Activated B cell treated with CpG ODN at 0.5 μM for 24 hours (primary cell): ENCODE data around the gene GLB1L. TPM values are rescaled to one million over a fixed set of nuclear protein-coding genes. Genes with fewer than 3 reads are reported as not detected.

ENCODE experiments used
- ATAC-seq: fragments of 200-7000 bp; cut with Tn5 transposase; one replicate; pipeline ENCODE4 v1.10.0; 2021; ENCODE audit warnings: low read depth, mild to moderate bottlenecking, moderate library complexity
- CTCF ChIA-PET: fragments of 350-600 bp; sonication (Branson Sonifier 250); formaldehyde crosslinking; loops from one replicate; lab custom pipeline; 2021; ENCODE audit warnings: antibody characterized with exemption; lab: Charles Lee
- POLR2A ChIA-PET: fragments of 350-600 bp; sonication (Branson Sonifier 250); formaldehyde crosslinking; loops from one replicate; lab custom pipeline; 2021; ENCODE audit warnings: antibody characterized with exemption; lab: Charles Lee
- DNase-seq: peaks from one replicate; pipeline ENCODE4 v3.0.0; 2022
- H3K27ac Mint-ChIP-seq: one replicate; pipeline ENCODE4 v1.8.0; 2020; ENCODE audit warnings: mixed read lengths
- H3K27me3 Mint-ChIP-seq: one replicate; pipeline ENCODE4 v1.8.0; 2021; ENCODE audit warnings: mixed read lengths
- H3K36me3 Mint-ChIP-seq: one replicate; pipeline ENCODE4 v1.8.0; 2021; ENCODE audit warnings: low read depth, mixed read lengths
- H3K4me1 Mint-ChIP-seq: one replicate; pipeline ENCODE4 v1.8.0; 2021; ENCODE audit warnings: mixed read lengths
- H3K4me3 Mint-ChIP-seq: one replicate; pipeline ENCODE4 v1.8.0; 2020; ENCODE audit warnings: mild to moderate bottlenecking, mixed read lengths
- H3K9me3 Mint-ChIP-seq: one replicate; pipeline ENCODE4 v1.8.0; 2020; ENCODE audit warnings: mixed read lengths
- intact Hi-C: fragments of 100-400 bp; cut with micrococcal nuclease; formaldehyde crosslinking; loops from one replicate; pipeline ENCODE4 v1.15.1; 2024
- total RNA-seq: library from RNA; stranded (reverse); gene quantifications from 2 replicates; pipeline ENCODE4 v1.2.3, GENCODE V29; 2022
- TF ChIP-seq, protein P1 (sequence below): fragments of 200-600 bp; IDR thresholded peaks from one replicate; pipeline ENCODE4 v1.8.0; 2022; ENCODE audit warnings: antibody characterized with exemption, mild to moderate bottlenecking

The GLB1L gene
- total RNA-seq, 1 donor from 2014 or later: 4.5 TPM

DNA sequence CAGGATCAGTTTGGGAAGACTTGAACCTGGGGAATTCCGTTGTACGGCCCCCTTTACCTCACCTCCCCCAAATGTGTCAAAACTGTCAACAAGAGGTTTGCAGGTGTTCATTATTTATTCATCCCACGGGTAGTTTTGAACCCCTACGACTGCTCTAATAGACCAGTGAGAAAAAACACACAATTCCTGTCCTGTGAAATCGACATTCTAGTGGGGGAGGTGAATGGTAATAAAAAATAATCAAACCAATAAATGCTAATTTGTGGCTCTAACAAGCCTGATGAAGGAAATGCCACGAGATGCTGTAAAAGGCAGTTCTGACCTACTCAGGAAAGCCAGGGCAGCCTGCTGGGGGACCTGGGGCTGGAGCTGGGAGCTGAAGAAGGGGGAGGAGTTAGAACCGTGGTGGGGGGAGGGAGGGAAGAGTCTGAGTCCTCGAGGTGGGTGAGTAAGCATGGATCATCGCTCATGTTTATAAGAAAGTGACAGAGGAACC is 33.5 kb upstream of the GLB1L start:
- ChIA-PET POLR2A (interaction anchor here (0.6 to 8.0 kb wide), 22 partner anchors 17 to 1921 kb away, joined by 3 to 260 read pairs (median 8); partner anchors contain the start of genes ABCB6, ANKZF1, ATG9A and CNPPD1), CTCF (interaction anchor here (0.6 to 11.9 kb wide), 14 partner anchors 15 to 249 kb away, joined by 3 to 155 read pairs (median 5); partner anchors contain the start of genes ANKZF1, ATG9A, CNPPD1 and DNPEP)
- ATAC-seq: no peak
- DNase-seq: no peak
- Mint-ChIP-seq H3K9me3 (no peaks in the 10 kb centered on the region), H3K27ac (peak overlapping the region; percentile 97), H3K27me3 (no peaks in the 10 kb centered on the region), H3K4me3 (peak overlapping the region; percentile 89), H3K4me1 (peaks cover 51% of the 10 kb centered on the region), H3K36me3 (peaks cover 38% of the 10 kb centered on the region)
- intact Hi-C loops: loop anchor here (1.0 to 5.0 kb wide), 16 partner anchors 16 to 882 kb away; partner anchors contain the start of genes ANKZF1, ATG9A, CHPF and GLB1L
- TF ChIP-seq, protein P1, sequence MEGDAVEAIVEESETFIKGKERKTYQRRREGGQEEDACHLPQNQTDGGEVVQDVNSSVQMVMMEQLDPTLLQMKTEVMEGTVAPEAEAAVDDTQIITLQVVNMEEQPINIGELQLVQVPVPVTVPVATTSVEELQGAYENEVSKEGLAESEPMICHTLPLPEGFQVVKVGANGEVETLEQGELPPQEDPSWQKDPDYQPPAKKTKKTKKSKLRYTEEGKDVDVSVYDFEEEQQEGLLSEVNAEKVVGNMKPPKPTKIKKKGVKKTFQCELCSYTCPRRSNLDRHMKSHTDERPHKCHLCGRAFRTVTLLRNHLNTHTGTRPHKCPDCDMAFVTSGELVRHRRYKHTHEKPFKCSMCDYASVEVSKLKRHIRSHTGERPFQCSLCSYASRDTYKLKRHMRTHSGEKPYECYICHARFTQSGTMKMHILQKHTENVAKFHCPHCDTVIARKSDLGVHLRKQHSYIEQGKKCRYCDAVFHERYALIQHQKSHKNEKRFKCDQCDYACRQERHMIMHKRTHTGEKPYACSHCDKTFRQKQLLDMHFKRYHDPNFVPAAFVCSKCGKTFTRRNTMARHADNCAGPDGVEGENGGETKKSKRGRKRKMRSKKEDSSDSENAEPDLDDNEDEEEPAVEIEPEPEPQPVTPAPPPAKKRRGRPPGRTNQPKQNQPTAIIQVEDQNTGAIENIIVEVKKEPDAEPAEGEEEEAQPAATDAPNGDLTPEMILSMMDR: no peak

DNA sequence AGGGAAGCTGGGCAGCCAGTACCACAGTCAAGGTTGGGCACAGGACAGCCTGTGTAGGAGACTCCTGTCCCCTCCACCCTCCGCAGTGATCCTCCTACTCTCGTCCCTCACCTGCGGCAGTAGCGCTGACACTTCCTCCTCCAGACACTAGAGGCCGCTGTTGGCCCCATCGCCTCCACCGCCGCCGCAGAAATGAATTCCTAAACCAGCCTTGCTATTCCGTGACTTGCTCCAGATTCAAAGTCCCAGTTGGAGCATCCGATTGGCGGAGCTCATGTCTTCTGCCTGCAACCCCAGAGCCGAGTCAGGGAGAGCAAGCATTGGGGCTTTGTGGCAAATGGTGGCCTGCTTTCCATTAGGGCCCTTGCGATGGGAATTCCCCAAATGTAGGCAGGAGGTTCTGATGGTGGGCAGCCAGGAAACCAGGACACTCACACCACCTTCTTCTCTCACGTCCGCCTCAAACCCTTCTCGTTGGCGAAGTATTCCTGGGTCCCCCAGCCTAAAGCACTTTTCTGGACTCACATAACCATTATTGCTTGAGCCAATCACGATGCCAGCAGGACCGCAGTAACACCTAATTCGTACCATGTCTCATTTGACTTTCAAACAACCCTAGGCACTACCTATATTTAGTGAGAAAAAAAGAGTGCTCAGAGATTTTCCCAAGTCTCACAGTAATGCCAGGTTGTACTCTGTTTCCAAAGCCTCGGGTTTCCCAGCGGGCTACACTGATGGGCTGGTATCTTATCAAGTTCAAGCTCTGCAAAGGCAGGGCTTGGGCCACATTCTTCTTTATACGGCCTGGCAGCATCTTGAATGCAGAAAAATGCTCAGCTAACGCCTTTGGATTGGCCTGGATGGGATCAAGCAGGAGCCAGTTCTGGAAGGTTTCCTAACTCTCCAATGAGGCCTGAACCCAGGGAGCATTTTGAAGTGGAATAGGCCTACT is 32.7 kb upstream of the GLB1L start:
- Mint-ChIP-seq H3K27ac (peak overlapping the region; percentile 97), H3K27me3 (no peaks in the 10 kb centered on the region), H3K36me3 (peaks cover 31% of the 10 kb centered on the region), H3K4me1 (peaks cover 51% of the 10 kb centered on the region), H3K9me3 (no peaks in the 10 kb centered on the region), H3K4me3 (peak overlapping the region; percentile 89)
- ATAC-seq (peak; percentile 15), DNase-seq (peak; percentile 79)
- CTCF ChIA-PET: interaction anchor here (0.6 to 11.9 kb wide), 18 partner anchors 16 to 248 kb away, joined by 3 to 155 read pairs (median 6); partner anchors contain the start of genes ABCB6, ANKZF1, ATG9A and CNPPD1
- POLR2A ChIA-PET: interaction anchor here (0.6 to 8.0 kb wide), 18 partner anchors 9 to 620 kb away, joined by 3 to 260 read pairs (median 10); partner anchors contain the start of genes ABCB6, ANKZF1, ATG9A and CNPPD1
- TF ChIP-seq, protein P1: peak; percentile 62
- intact Hi-C loops: loop anchor here (2.0 to 5.0 kb wide), 2 partner anchors 264 to 567 kb away; partner anchors contain the start of genes CHPF, TMEM198 and TTLL4

DNA sequence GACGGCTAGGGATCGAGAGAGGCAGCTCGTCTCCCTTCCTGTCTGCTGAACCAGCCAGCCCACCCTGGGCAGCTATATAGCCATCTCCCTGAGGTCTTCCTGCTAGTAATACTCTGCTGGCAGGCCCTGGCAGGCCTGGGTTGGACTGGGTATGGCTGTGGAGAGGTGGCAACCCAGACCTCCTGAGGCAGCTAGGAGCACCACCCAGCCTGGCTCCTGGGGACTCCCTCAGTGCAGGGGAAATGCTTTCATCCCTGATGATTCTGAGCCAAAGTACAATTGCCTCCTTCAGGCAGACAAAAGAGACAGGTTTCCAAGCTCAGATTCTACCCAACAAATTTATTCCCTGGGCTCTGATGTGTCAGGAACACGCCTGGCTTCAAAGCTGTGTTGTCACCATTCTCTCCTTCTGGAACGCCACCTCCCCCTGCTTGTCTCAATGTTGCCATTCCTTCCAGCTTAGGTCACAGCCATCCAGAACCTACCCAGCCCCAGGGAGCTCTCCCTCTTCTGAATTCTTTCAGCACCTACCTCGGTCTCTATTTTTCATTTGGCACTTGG is 29.2 kb upstream of the GLB1L start:
- no peaks in the 10 kb centered on the region for H3K9me3 Mint-ChIP-seq
- TF ChIP-seq, protein P1: no peak
- no peak for DNase-seq
- H3K36me3 Mint-ChIP-seq: peaks cover 2% of the 10 kb centered on the region
- peaks cover 29% of the 10 kb centered on the region for H3K4me1 Mint-ChIP-seq
- no peaks in the 10 kb centered on the region for H3K27me3 Mint-ChIP-seq
- CTCF ChIA-PET: interaction anchor here (0.8 to 2.6 kb wide), 3 partner anchors 20 to 63 kb away, joined by 3 to 13 read pairs (median 3); no protein-coding TSS in a partner anchor
- intact Hi-C loops: no loop called here
- no peak overlapping the region for H3K4me3 Mint-ChIP-seq
- POLR2A ChIA-PET: interaction anchor here (0.6 to 7.7 kb wide), 4 partner anchors 15 to 27 kb away, joined by 5 to 182 read pairs (median 12); partner anchors contain the start of genes GLB1L, STK16, TUBA4A and TUBA4B
- ATAC-seq: no peak
- no peak overlapping the region for H3K27ac Mint-ChIP-seq

DNA sequence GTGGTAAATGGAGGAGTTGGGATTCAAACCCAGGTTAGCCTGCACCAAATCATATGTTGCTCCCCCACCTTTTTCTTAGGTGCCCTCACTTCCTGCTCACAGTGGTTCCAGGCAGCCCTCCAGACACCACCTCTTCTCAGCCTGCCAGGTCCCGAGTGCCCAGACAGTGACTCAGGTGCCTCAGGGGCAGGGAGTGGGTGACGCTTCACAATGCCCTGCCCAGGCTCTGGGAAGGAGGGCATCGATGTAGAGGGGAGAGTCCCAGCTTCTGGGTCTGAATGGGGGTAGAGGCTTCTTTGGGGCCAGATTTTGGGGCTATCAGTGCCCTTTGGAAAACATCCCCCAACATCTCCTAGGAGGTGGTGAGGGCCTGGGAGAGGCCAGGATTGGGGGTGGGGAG is 28.7 kb upstream of the GLB1L start:
- no peak overlapping the region for H3K4me3 Mint-ChIP-seq
- H3K36me3 Mint-ChIP-seq: peaks cover 2% of the 10 kb centered on the region
- H3K4me1 Mint-ChIP-seq: peaks cover 29% of the 10 kb centered on the region
- ATAC-seq (no peak), DNase-seq (no peak)
- TF ChIP-seq, protein P1: no peak
- intact Hi-C loops: no loop called here
- no peak overlapping the region for H3K27ac Mint-ChIP-seq
- CTCF ChIA-PET: interaction anchor here (1.3 to 2.6 kb wide), 2 partner anchors 21 to 63 kb away, joined by 3 to 13 read pairs; no protein-coding TSS in a partner anchor
- POLR2A ChIA-PET: interaction anchor here (1.0 to 7.7 kb wide), 3 partner anchors 20 to 27 kb away, joined by 8 to 182 read pairs (median 17); partner anchors contain the start of genes GLB1L, STK16, TUBA4A and TUBA4B
- H3K9me3 Mint-ChIP-seq: no peaks in the 10 kb centered on the region
- no peaks in the 10 kb centered on the region for H3K27me3 Mint-ChIP-seq
